ENCODE data around the gene AP1B1. TPM values are rescaled to one million over a fixed set of nuclear protein-coding genes. Genes with fewer than 3 reads are reported as not detected.
A peak's percentile ranks its signal among the peaks of the same experiment; 100 is the strongest.

Gene AP1B1
- total RNA-seq, 1 experiment from 2014 or later: 88.9 TPM

GRCh38 chr22:29330291-29330690 is 58.1 kb downstream of the AP1B1 start:
- no TSS peak for BruUV-seq (replicated peaks)

GRCh38 chr22:29329581-29329980 is 58.8 kb downstream of the AP1B1 start:
- Mint-ChIP-seq H3K27ac (ENCODE audit: unreplicated experiment) (no peak overlapping the region), H3K4me1 (ENCODE audit: low read depth, unreplicated experiment) (no peaks in the 10 kb centered on the region), H3K27me3 (ENCODE audit: unreplicated experiment) (no peaks in the 10 kb centered on the region), H3K36me3 (ENCODE audit: insufficient read depth, unreplicated experiment) (peaks cover 41% of the 10 kb centered on the region), H3K9me3 (ENCODE audit: low read depth, unreplicated experiment) (no peaks in the 10 kb centered on the region), H3K4me3 (ENCODE audit: low read depth, unreplicated experiment) (no peak overlapping the region)
- no peak for DNase-seq
- no TSS peak for BruUV-seq (replicated peaks)
- TF ChIP-seq CTCF (IDR thresholded peaks at IDR 0.05; ENCODE audit: unreplicated experiment): no peak
- intact Hi-C loops (cut with micrococcal nuclease; ENCODE audit: unreplicated experiment): no loop called here
- CTCF ChIA-PET: interaction anchor here (0.6 kb wide), 2 partner anchors 153 to 512 kb away, joined by 3 to 4 read pairs; no protein-coding TSS in a partner anchor

More at GRCh38 chr22:29330291-29330690, 58.1 kb downstream of the AP1B1 start:
- Mint-ChIP-seq H3K27ac (ENCODE audit: unreplicated experiment) (no peak overlapping the region), H3K27me3 (ENCODE audit: unreplicated experiment) (no peaks in the 10 kb centered on the region), H3K4me1 (ENCODE audit: low read depth, unreplicated experiment) (no peaks in the 10 kb centered on the region), H3K9me3 (ENCODE audit: low read depth, unreplicated experiment) (no peaks in the 10 kb centered on the region), H3K36me3 (ENCODE audit: insufficient read depth, unreplicated experiment) (peaks cover 40% of the 10 kb centered on the region), H3K4me3 (ENCODE audit: low read depth, unreplicated experiment) (no peak overlapping the region)
- no peak for TF ChIP-seq CTCF (IDR thresholded peaks at IDR 0.05; ENCODE audit: unreplicated experiment)
- intact Hi-C loops (cut with micrococcal nuclease; ENCODE audit: unreplicated experiment): no loop called here
- CTCF ChIA-PET: no interaction called here
- no peak for DNase-seq

GRCh38 chr22:29328566-29329500 is 59.5 kb downstream of the AP1B1 start:
- Mint-ChIP-seq H3K27ac (ENCODE audit: unreplicated experiment) (no peak overlapping the region), H3K27me3 (ENCODE audit: unreplicated experiment) (no peaks in the 10 kb centered on the region), H3K4me3 (ENCODE audit: low read depth, unreplicated experiment) (no peak overlapping the region), H3K4me1 (ENCODE audit: low read depth, unreplicated experiment) (no peaks in the 10 kb centered on the region), H3K9me3 (ENCODE audit: low read depth, unreplicated experiment) (no peaks in the 10 kb centered on the region), H3K36me3 (ENCODE audit: insufficient read depth, unreplicated experiment) (peaks cover 41% of the 10 kb centered on the region)
- CTCF ChIA-PET: interaction anchor here (0.6 kb wide), 3 partner anchors 18 to 511 kb away, joined by 3 to 7 read pairs (median 4); no protein-coding TSS in a partner anchor
- DNase-seq: no peak
- no peak for TF ChIP-seq CTCF (IDR thresholded peaks at IDR 0.05; ENCODE audit: unreplicated experiment)
- intact Hi-C loops (cut with micrococcal nuclease; ENCODE audit: unreplicated experiment): no loop called here
- BruUV-seq (replicated peaks): no TSS peak

GRCh38 chr22:29328055-29328454 is 60.3 kb downstream of the AP1B1 start:
- TF ChIP-seq CTCF (IDR thresholded peaks at IDR 0.05; ENCODE audit: unreplicated experiment): no peak
- Mint-ChIP-seq H3K4me1 (ENCODE audit: low read depth, unreplicated experiment) (no peaks in the 10 kb centered on the region), H3K27me3 (ENCODE audit: unreplicated experiment) (no peaks in the 10 kb centered on the region), H3K9me3 (ENCODE audit: low read depth, unreplicated experiment) (no peaks in the 10 kb centered on the region), H3K36me3 (ENCODE audit: insufficient read depth, unreplicated experiment) (peaks cover 36% of the 10 kb centered on the region), H3K27ac (ENCODE audit: unreplicated experiment) (no peak overlapping the region), H3K4me3 (ENCODE audit: low read depth, unreplicated experiment) (no peak overlapping the region)
- CTCF ChIA-PET: interaction anchor here (0.6 kb wide), 1 partner anchor 18 kb away, joined by 7 read pairs; no protein-coding TSS in a partner anchor
- intact Hi-C loops (cut with micrococcal nuclease; ENCODE audit: unreplicated experiment): no loop called here
- TSS peak; percentile 52 for BruUV-seq (replicated peaks)
- no peak for DNase-seq

All from Calu3 (cell line).